Measurements from ENCODE around the gene BRINP3. TPM values are rescaled to one million over a fixed set of nuclear protein-coding genes. Genes with fewer than 3 reads are reported as not detected.

Gene BRINP3
- total RNA-seq, 2 donors from 2014 or later: 3.0 to 17.0 TPM

- H3K27ac ChIP-seq: no peak overlapping the region
- H3K27me3 ChIP-seq (replicated peaks; ENCODE audit: insufficient read depth): no peaks in the 10 kb centered on the region
- TF ChIP-seq POLR2A (IDR thresholded peaks at IDR 0.05) (no peak), CTCF (IDR thresholded peaks at IDR 0.05) (no peak), POLR2AphosphoS5 (IDR thresholded peaks at IDR 0.05) (no peak)
- 93% methylated on average over 2 of the region's 2 CpGs for WGBS
- DNase-seq (ENCODE audit: low spot score): no peak
- intact Hi-C loops (cut with DNase I): no loop called here
- H3K36me3 ChIP-seq: no peaks in the 10 kb centered on the region
- H3K9me3 ChIP-seq: no peaks in the 10 kb centered on the region
- H3K4me3 ChIP-seq: no peak overlapping the region
- H3K4me1 ChIP-seq (replicated peaks): no peaks in the 10 kb centered on the region
These were observed 300.1 kb downstream of the BRINP3 start for GRCh38 chr1:190177555-190177954.

- intact Hi-C loops (cut with DNase I): no loop called here
- no peaks in the 10 kb centered on the region for H3K9me3 ChIP-seq
- TF ChIP-seq POLR2AphosphoS5 (IDR thresholded peaks at IDR 0.05) (no peak), CTCF (IDR thresholded peaks at IDR 0.05) (no peak), POLR2A (IDR thresholded peaks at IDR 0.05) (no peak)
- H3K27ac ChIP-seq: no peak overlapping the region
- no peaks in the 10 kb centered on the region for H3K4me1 ChIP-seq (replicated peaks)
- no peaks in the 10 kb centered on the region for H3K36me3 ChIP-seq
- H3K27me3 ChIP-seq (replicated peaks; ENCODE audit: insufficient read depth): no peaks in the 10 kb centered on the region
- no peak overlapping the region for H3K4me3 ChIP-seq
- DNase-seq (ENCODE audit: low spot score): no peak
These were observed 300.9 kb downstream of the BRINP3 start for GRCh38 chr1:190176776-190177175.

GRCh38 chr1:190175320-190175719 lies 302.3 kb downstream of the BRINP3 start:
- WGBS: 52% methylated on average over 3 of the region's 3 CpGs
- no peak for DNase-seq (ENCODE audit: low spot score)
- no peaks in the 10 kb centered on the region for H3K27me3 ChIP-seq (replicated peaks; ENCODE audit: insufficient read depth)
- intact Hi-C loops (cut with DNase I): no loop called here
- no peaks in the 10 kb centered on the region for H3K9me3 ChIP-seq
- H3K4me1 ChIP-seq (replicated peaks): no peaks in the 10 kb centered on the region
- H3K4me3 ChIP-seq: no peak overlapping the region
- H3K27ac ChIP-seq: no peak overlapping the region
- no peak for TF ChIP-seq POLR2A (IDR thresholded peaks at IDR 0.05)
- no peak for TF ChIP-seq CTCF (IDR thresholded peaks at IDR 0.05)
- TF ChIP-seq POLR2AphosphoS5 (IDR thresholded peaks at IDR 0.05): no peak
- H3K36me3 ChIP-seq: no peaks in the 10 kb centered on the region

GRCh38 chr1:190172651-190173430 lies 304.8 kb downstream of the BRINP3 start:
- no peaks in the 10 kb centered on the region for H3K36me3 ChIP-seq
- H3K27me3 ChIP-seq (replicated peaks; ENCODE audit: insufficient read depth): no peaks in the 10 kb centered on the region
- no peak overlapping the region for H3K27ac ChIP-seq
- H3K9me3 ChIP-seq: no peaks in the 10 kb centered on the region
- TF ChIP-seq POLR2A (IDR thresholded peaks at IDR 0.05): no peak
- TF ChIP-seq POLR2AphosphoS5 (IDR thresholded peaks at IDR 0.05): no peak
- no peak for TF ChIP-seq CTCF (IDR thresholded peaks at IDR 0.05)
- H3K4me1 ChIP-seq (replicated peaks): no peaks in the 10 kb centered on the region
- no peak for DNase-seq (ENCODE audit: low spot score)
- intact Hi-C loops (cut with DNase I): no loop called here
- WGBS: 77% methylated on average over 8 of the region's 8 CpGs
- H3K4me3 ChIP-seq: no peak overlapping the region

- intact Hi-C loops (cut with DNase I): no loop called here
- no peak for DNase-seq (ENCODE audit: low spot score)
These were observed 307.3 kb downstream of the BRINP3 start for GRCh38 chr1:190170321-190170720.

More at GRCh38 chr1:190170321-190170720, 307.3 kb downstream of the BRINP3 start:
- 81% methylated on average over 3 of the region's 3 CpGs for WGBS
- Histone ChIP-seq H3K27ac (no peak overlapping the region), H3K9me3 (no peaks in the 10 kb centered on the region), H3K27me3 (replicated peaks; ENCODE audit: insufficient read depth) (no peaks in the 10 kb centered on the region), H3K4me3 (no peak overlapping the region), H3K4me1 (replicated peaks) (no peaks in the 10 kb centered on the region), H3K36me3 (no peaks in the 10 kb centered on the region)
- TF ChIP-seq POLR2A (IDR thresholded peaks at IDR 0.05): no peak
- TF ChIP-seq POLR2AphosphoS5 (IDR thresholded peaks at IDR 0.05): no peak
- TF ChIP-seq CTCF (IDR thresholded peaks at IDR 0.05): no peak
